ENCODE results near the gene CSTF1.

DNA sequence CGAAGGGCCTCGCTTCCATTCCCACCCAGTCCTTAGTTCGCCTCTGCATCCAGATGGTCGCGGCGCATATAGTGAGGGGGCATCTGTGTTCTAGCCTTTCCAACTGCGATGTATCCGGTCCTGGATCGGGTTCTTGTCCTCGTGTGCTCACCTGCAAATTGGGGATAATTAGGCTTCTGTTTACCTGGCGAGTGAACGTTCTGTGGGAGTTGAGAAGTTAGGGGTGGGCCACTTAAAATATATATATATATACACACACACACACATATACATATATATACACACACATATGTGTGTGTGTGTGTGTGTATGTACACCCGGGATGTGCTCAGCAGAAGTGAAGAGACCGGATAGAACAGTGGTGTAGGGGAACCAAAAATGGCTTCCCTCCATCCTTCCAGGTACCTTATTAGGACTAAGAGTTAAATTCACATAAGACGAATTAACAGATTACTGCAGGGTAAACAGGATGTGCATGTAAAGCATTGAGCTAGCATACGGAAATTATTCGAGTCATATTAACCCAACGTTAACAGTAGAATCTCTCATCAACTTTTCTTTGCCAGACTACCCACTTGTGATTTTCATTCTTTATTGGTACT is 537 bp downstream of the CSTF1 start:
- TF ChIP-seq, protein P1, sequence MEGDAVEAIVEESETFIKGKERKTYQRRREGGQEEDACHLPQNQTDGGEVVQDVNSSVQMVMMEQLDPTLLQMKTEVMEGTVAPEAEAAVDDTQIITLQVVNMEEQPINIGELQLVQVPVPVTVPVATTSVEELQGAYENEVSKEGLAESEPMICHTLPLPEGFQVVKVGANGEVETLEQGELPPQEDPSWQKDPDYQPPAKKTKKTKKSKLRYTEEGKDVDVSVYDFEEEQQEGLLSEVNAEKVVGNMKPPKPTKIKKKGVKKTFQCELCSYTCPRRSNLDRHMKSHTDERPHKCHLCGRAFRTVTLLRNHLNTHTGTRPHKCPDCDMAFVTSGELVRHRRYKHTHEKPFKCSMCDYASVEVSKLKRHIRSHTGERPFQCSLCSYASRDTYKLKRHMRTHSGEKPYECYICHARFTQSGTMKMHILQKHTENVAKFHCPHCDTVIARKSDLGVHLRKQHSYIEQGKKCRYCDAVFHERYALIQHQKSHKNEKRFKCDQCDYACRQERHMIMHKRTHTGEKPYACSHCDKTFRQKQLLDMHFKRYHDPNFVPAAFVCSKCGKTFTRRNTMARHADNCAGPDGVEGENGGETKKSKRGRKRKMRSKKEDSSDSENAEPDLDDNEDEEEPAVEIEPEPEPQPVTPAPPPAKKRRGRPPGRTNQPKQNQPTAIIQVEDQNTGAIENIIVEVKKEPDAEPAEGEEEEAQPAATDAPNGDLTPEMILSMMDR (IDR thresholded peaks at IDR 0.05; ENCODE audit: borderline replicate concordance, extremely low read depth, low read length, poor library complexity, severe bottlenecking): no peak
- TF ChIP-seq EZH2 (IDR thresholded peaks at IDR 0.05; ENCODE audit: borderline replicate concordance, low read depth, low read length, severe bottlenecking): no peak
